Breast epithelium (tissue), 3 donors: ENCODE results near the gene BRI3.

ENCODE experiments used
- CTCF ChIP-seq, 3 donors: fragments of 450-650 bp; IDR thresholded peaks; one replicate each; pipeline ENCODE4 v1.5.1; 2016 to 2017; ENCODE audit warnings: antibody characterized with exemption in 3 of 3, mild to moderate bottlenecking in 3 of 3, moderate library complexity in 3 of 3
- POLR2A ChIP-seq: fragments of 450-650 bp; IDR thresholded peaks from one replicate; pipeline ENCODE4 v1.6.1; 2016; ENCODE audit warnings: antibody characterized with exemption, mild to moderate bottlenecking, moderate library complexity
- POLR2AphosphoS5 ChIP-seq, 3 donors: sonication (generic); formaldehyde crosslinking; IDR thresholded peaks; one replicate each; pipeline ENCODE4 v1.6.1; 2017; ENCODE audit warnings: antibody characterized with exemption in 3 of 3

DNA sequence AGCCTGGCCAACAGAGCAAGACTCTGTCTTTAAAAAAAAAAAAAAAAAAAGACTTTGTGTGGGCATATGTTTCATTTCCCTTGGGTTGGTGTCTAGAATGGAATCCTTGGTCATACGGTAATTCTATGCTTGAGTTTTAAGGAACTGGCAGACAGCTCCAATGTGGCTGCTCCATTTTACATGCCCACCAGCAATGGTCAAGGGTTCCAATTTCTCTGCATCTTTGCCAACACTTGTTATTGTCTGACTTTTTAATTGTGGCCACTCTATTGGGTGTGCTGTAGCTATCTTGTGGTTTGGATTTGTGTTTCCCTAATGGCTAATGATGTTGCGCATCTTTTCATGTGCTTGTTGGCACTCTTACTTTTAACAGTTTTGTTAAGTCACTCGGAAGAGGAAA, 57.6 kb downstream of the BRI3 start:
- TF ChIP-seq POLR2A (no peak), POLR2AphosphoS5 (IDR thresholded peaks at IDR 0.05) (no peak), CTCF (IDR thresholded peaks at IDR 0.05) (no peak)
